H1 (cell line): Measurements from ENCODE around the gene MRPS34. TPM values are rescaled to one million over a fixed set of nuclear protein-coding genes. Genes with fewer than 3 reads are reported as not detected.

ENCODE experiments used
- CTCF ChIA-PET: fragments of 300-600 bp; sonication (Branson Sonifier 250); formaldehyde crosslinking; loops from one replicate; lab custom pipeline; 2021; ENCODE audit not compliant: partially characterized antibody; lab: Charles Lee
- POLR2A ChIA-PET: fragments of 300-600 bp; sonication (Branson Sonifier 250); formaldehyde crosslinking; loops from one replicate; lab custom pipeline; 2021; ENCODE audit warnings: inconsistent platforms; ENCODE audit not compliant: partially characterized antibody; lab: Charles Lee
- DNase-seq, 2 experiments: peaks; one replicate each; pipeline versions ENCODE4 v3.0.0 to v3.0.0-alpha.2; 2010 to 2022; ENCODE audit warnings: low spot score in 2 of 2, low read depth in 1 of 2, mixed read lengths in 1 of 2
- FAIRE-seq: peaks from 2 replicates; lab custom pipeline; 2011; peaks lifted over from hg19 to GRCh38; lab: Jason Lieb, UNC
- H2AFZ ChIP-seq: 2 replicates; pipeline ENCODE4 v1.8.1; 2012; ENCODE audit warnings: low read length, inconsistent platforms
- H2AK5ac ChIP-seq: 2 replicates; pipeline ENCODE4 v1.6.1; 2013; ENCODE audit warnings: low read depth, low read length
- H2BK120ac ChIP-seq: replicated peaks from 2 replicates; pipeline ENCODE3; 2013; ENCODE audit warnings: low read depth, low read length, inconsistent platforms
- H2BK12ac ChIP-seq: 2 replicates; pipeline ENCODE4 v1.6.1; 2013; ENCODE audit warnings: low read depth, low read length
- H2BK15ac ChIP-seq: 2 replicates; pipeline ENCODE4 v1.6.1; 2013; ENCODE audit warnings: low read length
- H2BK20ac ChIP-seq: 2 replicates; pipeline ENCODE4 v1.6.1; 2013; ENCODE audit warnings: low read length
- H2BK5ac ChIP-seq: 2 replicates; pipeline ENCODE4 v1.6.1; 2013; ENCODE audit warnings: low read depth, low read length
- H3K14ac ChIP-seq: 2 replicates; pipeline ENCODE4 v1.6.1; 2013; ENCODE audit warnings: inconsistent platforms; ENCODE audit not compliant: insufficient read length
- H3K18ac ChIP-seq: 2 replicates; pipeline ENCODE4 v1.6.1; 2013; ENCODE audit warnings: low read length; ENCODE audit errors: extremely low read depth
- H3K23ac ChIP-seq: 2 replicates; pipeline ENCODE4 v1.6.1; 2013; ENCODE audit warnings: inconsistent platforms; ENCODE audit not compliant: insufficient read length
- H3K23me2 ChIP-seq: 2 replicates; pipeline ENCODE4 v1.6.1; 2013; ENCODE audit warnings: low read depth, low read length
- H3K27ac ChIP-seq: 2 replicates; pipeline ENCODE4 v1.6.1; 2011; ENCODE audit warnings: low read depth, low read length, inconsistent platforms
- H3K27me3 ChIP-seq, 4 experiments: replicated peaks in 1 of 4; 1 replicate in 1 of 4; 2 replicates in 3 of 4; pipeline versions ENCODE4 v1.6.1 to v1.8.1; 2011 to 2013; ENCODE audit warnings: low read length in 3 of 4, mild to moderate bottlenecking in 3 of 4, inconsistent platforms in 2 of 4, mixed read lengths in 2 of 4, moderate library complexity in 1 of 4; ENCODE audit not compliant: control insufficient read depth in 3 of 4, insufficient read depth in 3 of 4; ENCODE audit errors: extremely low read depth in 1 of 4
- H3K36me3 ChIP-seq, 4 experiments: 2 replicates each; pipeline versions ENCODE4 v1.6.1 to v1.8.1; 2011 to 2013; ENCODE audit warnings: mild to moderate bottlenecking in 4 of 4, low read length in 3 of 4, moderate library complexity in 2 of 4, control low read depth in 1 of 4, inconsistent platforms in 1 of 4; ENCODE audit not compliant: insufficient read depth in 4 of 4, control insufficient read depth in 2 of 4
- H3K4ac ChIP-seq: replicated peaks from 2 replicates; pipeline ENCODE3; 2013; ENCODE audit warnings: low read length, low read depth, mixed read lengths, inconsistent platforms; ENCODE audit not compliant: insufficient read length
- H3K4me1 ChIP-seq, 4 experiments: replicated peaks in 1 of 4; 1 replicate in 1 of 4; 2 replicates in 3 of 4; pipeline versions ENCODE4 v1.6.1 to v1.8.1; 2011 to 2013; ENCODE audit warnings: low read length in 3 of 4, inconsistent platforms in 2 of 4, mixed read lengths in 1 of 4; ENCODE audit not compliant: insufficient read depth in 4 of 4, control insufficient read depth in 3 of 4
- H3K4me2 ChIP-seq, 2 experiments: 2 replicates each; pipeline versions ENCODE4 v1.6.1 to v1.8.1; 2011 to 2013; ENCODE audit warnings: low read depth in 2 of 2, low read length in 2 of 2, control low read depth in 1 of 2, inconsistent platforms in 1 of 2, mild to moderate bottlenecking in 1 of 2; ENCODE audit not compliant: insufficient read depth in 1 of 2
- H3K4me3 ChIP-seq, 4 experiments: fragments of 200-600, 300-600 bp in 1 of 4; sonication (generic), shearing (Covaris generic), sonication (Bioruptor Twin) in 1 of 4; 2 replicates each; pipeline versions ENCODE4 v1.5.1 to v1.8.1; 2011 to 2016; ENCODE audit warnings: low read length in 4 of 4, low read depth in 3 of 4, control low read depth in 2 of 4, inconsistent platforms in 2 of 4, mild to moderate bottlenecking in 2 of 4, mixed read lengths in 1 of 4, moderate library complexity in 1 of 4; ENCODE audit not compliant: insufficient read depth in 2 of 4; ENCODE audit errors: extremely low read depth in 1 of 4
- H3K56ac ChIP-seq: replicated peaks from 2 replicates; pipeline ENCODE3; 2013; ENCODE audit warnings: low read depth, mild to moderate bottlenecking, mixed read lengths, low read length, inconsistent platforms; ENCODE audit not compliant: insufficient read length
- H3K79me1 ChIP-seq: 2 replicates; pipeline ENCODE4 v1.6.1; 2013; ENCODE audit warnings: low read depth, low read length, control low read depth
- H3K79me2 ChIP-seq, 2 experiments: 2 replicates each; pipeline versions ENCODE4 v1.6.1 to v1.8.1; 2012 to 2013; ENCODE audit warnings: low read length in 2 of 2, mild to moderate bottlenecking in 2 of 2, inconsistent platforms in 1 of 2; ENCODE audit not compliant: insufficient read depth in 2 of 2, control insufficient read depth in 1 of 2
- H3K9ac ChIP-seq, 4 experiments: replicated peaks in 1 of 4; 1 replicate in 1 of 4; 2 replicates in 3 of 4; pipeline versions ENCODE4 v1.6.1 to v1.8.1; 2011 to 2013; ENCODE audit warnings: low read depth in 3 of 4, low read length in 3 of 4, control low read depth in 2 of 4, mild to moderate bottlenecking in 2 of 4, moderate library complexity in 2 of 4, inconsistent platforms in 1 of 4; ENCODE audit errors: extremely low read depth in 1 of 4
- H3K9me3 ChIP-seq, 2 experiments: 2 replicates each; pipeline versions ENCODE4 v1.6.1 to v1.8.1; 2012 to 2013; ENCODE audit warnings: mild to moderate bottlenecking in 2 of 2, moderate library complexity in 2 of 2, control low read depth in 1 of 2, inconsistent platforms in 1 of 2, low read depth in 1 of 2, low read length in 1 of 2, mixed read lengths in 1 of 2; ENCODE audit not compliant: insufficient read depth in 2 of 2
- H4K20me1 ChIP-seq, 2 experiments: replicated peaks in 1 of 2; 2 replicates each; pipeline versions ENCODE3 to v1.8.1; 2011 to 2013; ENCODE audit warnings: inconsistent platforms in 2 of 2, low read length in 2 of 2, mild to moderate bottlenecking in 1 of 2; ENCODE audit not compliant: insufficient read depth in 2 of 2, control insufficient read depth in 1 of 2
- H4K5ac ChIP-seq: 2 replicates; pipeline ENCODE4 v1.6.1; 2013; ENCODE audit warnings: low read length, low read depth, mixed read lengths, inconsistent platforms; ENCODE audit not compliant: insufficient read length
- H4K8ac ChIP-seq: 2 replicates; pipeline ENCODE4 v1.8.0; 2013; ENCODE audit warnings: mild to moderate bottlenecking, moderate library complexity, low read length, inconsistent platforms; ENCODE audit not compliant: insufficient read depth; ENCODE audit errors: extremely low read depth
- H4K91ac ChIP-seq: replicated peaks from 2 replicates; pipeline ENCODE3; 2013; ENCODE audit warnings: low read length, mixed read lengths, inconsistent platforms; ENCODE audit not compliant: insufficient read length
- CBX5 ChIP-seq: fragments of 300-800, 300-1000 bp; sonication (generic); IDR thresholded peaks from 2 replicates; pipeline ENCODE4 v1.7.1; 2016; ENCODE audit warnings: antibody characterized with exemption, low read length, low read depth
- CHD2 ChIP-seq: IDR thresholded peaks from 2 replicates; pipeline ENCODE4 v1.6.1; 2012; ENCODE audit warnings: low read length, improper control_type of control experiment
- CREB1 ChIP-seq: IDR thresholded peaks from 2 replicates; pipeline ENCODE4 v1.6.1; 2012; ENCODE audit warnings: inconsistent platforms
- NANOG ChIP-seq: IDR thresholded peaks from 2 replicates; pipeline ENCODE4 v1.6.1; 2011; ENCODE audit warnings: low read length, low read depth, mild to moderate bottlenecking, inconsistent platforms; ENCODE audit not compliant: insufficient read depth, poor library complexity, severe bottlenecking
- SRF ChIP-seq: IDR thresholded peaks from 2 replicates; pipeline ENCODE4 v1.6.1; 2011; ENCODE audit warnings: mild to moderate bottlenecking, low read depth, low read length, moderate library complexity
- SUZ12 ChIP-seq: fragments of 200-600 bp; sonication (generic); IDR thresholded peaks from 2 replicates; pipeline ENCODE4 v1.6.1; 2012; ENCODE audit warnings: mild to moderate bottlenecking, inconsistent platforms, low read length, moderate library complexity, mixed read lengths
- TCF12 ChIP-seq: IDR thresholded peaks from 2 replicates; pipeline ENCODE4 v1.6.1; 2011; ENCODE audit warnings: low read depth, mild to moderate bottlenecking, low read length
- WGBS, 2 experiments: shearing (Covaris generic) in 1 of 2; methylation state at CpG; one replicate each; pipeline versions ENCODE4 v1.1.6 to v1.1.7; 2013 to 2015; ENCODE audit warnings: low lambda C conversion rate in 2 of 2, mixed read lengths in 2 of 2, inconsistent platforms in 1 of 2, low coverage in 1 of 2, missing lambda C conversion rate in 1 of 2; ENCODE audit not compliant: insufficient replicate concordance in 2 of 2, insufficient coverage in 1 of 2, insufficient read length in 1 of 2; ENCODE audit errors: extremely low coverage in 1 of 2, missing lambda C conversion rate in 1 of 2; 5-methylcytosine and 5-hydroxymethylcytosine counted together
- polyA plus RNA-seq, 7 experiments: library from polyadenylated mRNA; depleted of rRNA in 3 of 7; stranded (reverse) in 5 of 7; unstranded in 2 of 7; fragments of >200 nt in 5 of 7; fragments of 200-250 nt in 2 of 7; gene quantifications; 1 replicate in 5 of 7; 2 replicates in 1 of 7; 4 replicates in 1 of 7; pipeline versions ENCODE4 v1.2.1 to v1.2.3, GENCODE V29; 2011 to 2013; ENCODE audit warnings: missing spikeins in 2 of 7, mixed read lengths in 2 of 7
- total RNA-seq: library from RNA; stranded (reverse); fragmentation: NEBNext Ultra II Directional; extraction: Animal tissue kit (Norgen Biotek cat#: 25700); gene quantifications from 2 replicates; pipeline ENCODE4 v1.2.1, GENCODE V29; 2021

Gene MRPS34
- total and polyA plus RNA-seq, 2 of the 8 experiments (the other 6 are each of a cell fraction or from before 2014, with no cell fraction given): 168 to 252 TPM

DNA sequence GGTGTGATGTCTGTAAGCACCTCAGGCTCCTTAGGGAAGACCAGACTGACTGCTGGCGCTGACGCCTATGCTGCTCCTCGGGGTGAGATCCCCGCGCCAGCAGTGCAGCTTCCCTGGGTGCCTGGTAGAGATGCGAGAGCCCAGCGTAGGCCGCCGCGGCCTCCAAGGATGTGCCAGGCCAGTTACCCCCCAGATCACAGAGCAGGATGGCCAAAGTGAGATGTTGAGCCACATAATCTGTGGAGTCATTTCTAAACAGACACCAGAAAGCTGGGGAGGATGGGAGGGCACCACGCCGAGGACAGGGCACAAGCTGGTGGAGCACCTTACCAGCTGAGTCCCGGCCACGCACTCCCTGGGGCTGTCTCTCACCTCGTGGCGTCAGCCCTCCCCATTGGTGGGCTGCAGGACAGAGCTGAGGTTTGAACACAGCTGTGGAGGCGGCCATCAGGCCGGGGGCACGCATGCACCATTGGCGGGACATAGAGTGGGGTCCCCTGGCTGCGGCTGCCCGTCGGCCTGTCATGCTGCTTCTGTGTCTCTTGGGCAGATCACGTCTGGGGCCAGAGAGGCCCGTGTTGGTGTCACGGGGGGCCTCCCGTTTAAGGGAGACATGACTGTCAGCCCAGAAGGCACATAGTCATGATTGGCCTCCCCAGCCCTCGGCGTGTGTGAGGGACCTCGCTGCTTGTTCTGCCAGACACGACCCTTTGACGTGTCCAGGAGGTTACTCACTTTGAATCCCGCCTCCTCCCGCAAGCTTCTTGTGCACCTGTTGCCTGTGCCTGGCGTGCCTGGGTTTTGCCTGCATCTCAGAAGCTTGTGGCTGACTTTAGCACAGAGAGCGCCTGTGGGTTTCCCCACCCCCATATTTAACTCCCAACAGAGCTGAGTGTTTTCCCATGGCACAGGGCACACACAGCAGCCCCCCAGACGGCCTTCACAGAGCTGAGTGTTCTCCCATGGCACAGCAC lies 45.0 kb downstream of the MRPS34 start:
- POLR2A ChIA-PET: no interaction called here
- H3K4me2 ChIP-seq: no peak overlapping the region
- H3K23ac ChIP-seq: no peak overlapping the region
- H3K4me1 ChIP-seq: 0 out of 7 replicates have a peak, but pooled peaks cover 0 to 2% (median 0%) of the 10 kb centered on the region in 4 experiments
- FAIRE-seq (no peak), DNase-seq (no peak)
- no peak overlapping the region for H2BK120ac ChIP-seq
- no peak overlapping the region for H2AK5ac ChIP-seq
- H2BK12ac ChIP-seq: no peak overlapping the region
- CTCF ChIA-PET: interaction anchor here (0.6 to 2.1 kb wide), 4 partner anchors 22 to 209 kb away, joined by 3 to 5 read pairs (median 4); partner anchors contain the start of gene MAPK8IP3
- WGBS, 2 experiments: 93% methylated on average over 37 of the region's 37 CpGs; no CpG with 5 or more reads in 1 of the 2 experiments
- TF ChIP-seq TCF12 (no peak), SRF (no peak), CBX5 (no peak), NANOG (no peak), SUZ12 (no peak), CHD2 (no peak), CREB1 (no peak)
- no peak overlapping the region for H2BK20ac ChIP-seq
- H4K20me1 ChIP-seq: peaks cover 0 to 15% of the 10 kb centered on the region in 2 experiments
- H3K79me1 ChIP-seq: peaks cover 5% of the 10 kb centered on the region
- no peak overlapping the region; the same call in 1 of the 2 replicates for H2BK5ac ChIP-seq
- no peak overlapping the region for H2AFZ ChIP-seq
- no peaks in the 10 kb centered on the region; a peak in 2 of 4 replicates for H3K79me2 ChIP-seq
- H3K4ac ChIP-seq: no peak overlapping the region
- H3K36me3 ChIP-seq: peaks cover 0 to 9% (median 3%) of the 10 kb centered on the region in 4 experiments; a peak in 4 of 8 replicates
- no peak overlapping the region for H3K56ac ChIP-seq
- H2BK15ac ChIP-seq: no peak overlapping the region
- H4K5ac ChIP-seq: no peak overlapping the region
- H3K23me2 ChIP-seq: no peaks in the 10 kb centered on the region
- no peak overlapping the region for H4K91ac ChIP-seq
- H3K4me3 ChIP-seq: no peak overlapping the region
- no peak overlapping the region for H3K9ac ChIP-seq
- no peak overlapping the region for H3K14ac ChIP-seq
- H3K9me3 ChIP-seq: no peaks in the 10 kb centered on the region
- no peak overlapping the region for H3K18ac ChIP-seq
- no peak overlapping the region for H4K8ac ChIP-seq
- H3K27me3 ChIP-seq: no peaks in the 10 kb centered on the region
- no peak overlapping the region for H3K27ac ChIP-seq
